Caco-2 (cell line): Measurements from ENCODE around the gene NKX2-4. TPM values are rescaled to one million over a fixed set of nuclear protein-coding genes. Genes with fewer than 3 reads are reported as not detected.

Experiments used
- BruUV-seq: library from RNA; stranded (reverse); fragments of 400-500 nt; replicated peaks from 2 replicates; lab custom pipeline; 2021; lab: Mats Ljungman, UMichigan
- CTCF ChIA-PET: fragments of 300-600 bp; sonication (Branson Sonifier 250); formaldehyde crosslinking; loops from one replicate; lab custom pipeline; 2022; ENCODE audit warnings: antibody characterized with exemption; lab: Charles Lee
- POLR2A ChIA-PET: fragments of 300-600 bp; sonication (Branson Sonifier 250); formaldehyde crosslinking; loops from one replicate; lab custom pipeline; 2022; ENCODE audit warnings: antibody characterized with exemption; lab: Charles Lee
- DNase-seq, 2 experiments: peaks; one replicate each; pipeline versions ENCODE4 v3.0.0 to v3.0.0-alpha.2; 2020 to 2022
- H3K27me3 ChIP-seq: replicated peaks from 2 replicates; pipeline ENCODE4 v1.6.0; 2011; ENCODE audit warnings: low read length; ENCODE audit not compliant: control insufficient read depth, insufficient read depth
- H3K36me3 ChIP-seq: 2 replicates; pipeline ENCODE4 v1.5.1; 2011; ENCODE audit warnings: low read length; ENCODE audit not compliant: control insufficient read depth, insufficient read depth
- H3K4me1 ChIP-seq: fragments of 250-450 bp; sonication (Bioruptor Pico); 2 replicates; pipeline ENCODE4 v1.5.1; 2020; ENCODE audit warnings: mild to moderate bottlenecking
- H3K4me3 ChIP-seq: 2 replicates; pipeline ENCODE4 v1.5.1; 2011; ENCODE audit warnings: low read depth, mild to moderate bottlenecking, control low read depth, low read length
- H3K9me3 ChIP-seq: fragments of 250-450 bp; sonication (Bioruptor Pico); 2 replicates; pipeline ENCODE4 v1.5.1; 2020; ENCODE audit warnings: mild to moderate bottlenecking, moderate library complexity
- H3K27ac Mint-ChIP-seq: one replicate; pipeline ENCODE4 v1.8.0; 2022; ENCODE audit warnings: mixed read lengths; ENCODE audit not compliant: unreplicated experiment
- H3K27me3 Mint-ChIP-seq: one replicate; pipeline ENCODE4 v1.8.0; 2022; ENCODE audit warnings: mixed read lengths; ENCODE audit not compliant: insufficient read depth, unreplicated experiment
- H3K36me3 Mint-ChIP-seq: one replicate; pipeline ENCODE4 v1.8.0; 2022; ENCODE audit warnings: mild to moderate bottlenecking, mixed read lengths; ENCODE audit not compliant: insufficient read depth, unreplicated experiment
- H3K4me1 Mint-ChIP-seq: one replicate; pipeline ENCODE4 v1.8.0; 2022; ENCODE audit warnings: low read depth, mixed read lengths; ENCODE audit not compliant: unreplicated experiment
- H3K4me3 Mint-ChIP-seq: one replicate; pipeline ENCODE4 v1.8.0; 2022; ENCODE audit warnings: mild to moderate bottlenecking, moderate library complexity, mixed read lengths; ENCODE audit not compliant: unreplicated experiment
- H3K9me3 Mint-ChIP-seq: one replicate; pipeline ENCODE4 v1.8.0; 2022; ENCODE audit warnings: mixed read lengths; ENCODE audit not compliant: unreplicated experiment
- intact Hi-C: fragments of 100-400 bp; cut with micrococcal nuclease; formaldehyde crosslinking; loops from one replicate; pipeline ENCODE4 v1.10.0; 2022; ENCODE audit not compliant: unreplicated experiment
- total RNA-seq: library from RNA; stranded (reverse); gene quantifications from 2 replicates; pipeline ENCODE4 v1.2.3, GENCODE V29; 2022
- TF ChIP-seq, protein P1 (sequence below), 2 experiments: fragments of 200-600 bp in 1 of 2; IDR thresholded peaks; 1 replicate in 1 of 2; 2 replicates in 1 of 2; pipeline versions ENCODE4 v1.5.1 to v1.8.0; 2011 to 2022; ENCODE audit warnings: antibody characterized with exemption in 1 of 2, control low read depth in 1 of 2, inconsistent platforms in 1 of 2, low read depth in 1 of 2, low read length in 1 of 2, mild to moderate bottlenecking in 1 of 2, moderate library complexity in 1 of 2; ENCODE audit not compliant: insufficient read depth in 1 of 2, severe bottlenecking in 1 of 2, unreplicated experiment in 1 of 2

Gene NKX2-4
- total RNA-seq, 1 experiment from 2014 or later, result not detected

- Mint-ChIP-seq H3K9me3 (no peaks in the 10 kb centered on the region), H3K4me3 (no peak overlapping the region), H3K27me3 (no peaks in the 10 kb centered on the region), H3K4me1 (no peaks in the 10 kb centered on the region), H3K27ac (no peak overlapping the region), H3K36me3 (peaks cover 31% of the 10 kb centered on the region)
- Histone ChIP-seq H3K27me3 (no peaks in the 10 kb centered on the region), H3K36me3 (no peaks in the 10 kb centered on the region), H3K4me1 (no peaks in the 10 kb centered on the region), H3K4me3 (no peak overlapping the region), H3K9me3 (no peaks in the 10 kb centered on the region)
- CTCF ChIA-PET, result no interaction called here
- POLR2A ChIA-PET, result no interaction called here
- no TSS peak for BruUV-seq
- no peak for DNase-seq
- TF ChIP-seq, protein P1, sequence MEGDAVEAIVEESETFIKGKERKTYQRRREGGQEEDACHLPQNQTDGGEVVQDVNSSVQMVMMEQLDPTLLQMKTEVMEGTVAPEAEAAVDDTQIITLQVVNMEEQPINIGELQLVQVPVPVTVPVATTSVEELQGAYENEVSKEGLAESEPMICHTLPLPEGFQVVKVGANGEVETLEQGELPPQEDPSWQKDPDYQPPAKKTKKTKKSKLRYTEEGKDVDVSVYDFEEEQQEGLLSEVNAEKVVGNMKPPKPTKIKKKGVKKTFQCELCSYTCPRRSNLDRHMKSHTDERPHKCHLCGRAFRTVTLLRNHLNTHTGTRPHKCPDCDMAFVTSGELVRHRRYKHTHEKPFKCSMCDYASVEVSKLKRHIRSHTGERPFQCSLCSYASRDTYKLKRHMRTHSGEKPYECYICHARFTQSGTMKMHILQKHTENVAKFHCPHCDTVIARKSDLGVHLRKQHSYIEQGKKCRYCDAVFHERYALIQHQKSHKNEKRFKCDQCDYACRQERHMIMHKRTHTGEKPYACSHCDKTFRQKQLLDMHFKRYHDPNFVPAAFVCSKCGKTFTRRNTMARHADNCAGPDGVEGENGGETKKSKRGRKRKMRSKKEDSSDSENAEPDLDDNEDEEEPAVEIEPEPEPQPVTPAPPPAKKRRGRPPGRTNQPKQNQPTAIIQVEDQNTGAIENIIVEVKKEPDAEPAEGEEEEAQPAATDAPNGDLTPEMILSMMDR (IDR thresholded peaks at IDR 0.05; ENCODE audit: insufficient read depth in 1 of 2, low read depth in 1 of 2, low read length in 1 of 2, severe bottlenecking in 1 of 2, unreplicated experiment in 1 of 2), result no peak
- intact Hi-C loops, result no loop called here
Observed at GRCh38 chr20:21373436-21373835, 23.9 kb downstream of the NKX2-4 start.

GRCh38 chr20:21372016-21372415, 25.3 kb downstream of the NKX2-4 start:
- BruUV-seq, result no TSS peak
- H3K9me3 Mint-ChIP-seq, result no peaks in the 10 kb centered on the region

DNA sequence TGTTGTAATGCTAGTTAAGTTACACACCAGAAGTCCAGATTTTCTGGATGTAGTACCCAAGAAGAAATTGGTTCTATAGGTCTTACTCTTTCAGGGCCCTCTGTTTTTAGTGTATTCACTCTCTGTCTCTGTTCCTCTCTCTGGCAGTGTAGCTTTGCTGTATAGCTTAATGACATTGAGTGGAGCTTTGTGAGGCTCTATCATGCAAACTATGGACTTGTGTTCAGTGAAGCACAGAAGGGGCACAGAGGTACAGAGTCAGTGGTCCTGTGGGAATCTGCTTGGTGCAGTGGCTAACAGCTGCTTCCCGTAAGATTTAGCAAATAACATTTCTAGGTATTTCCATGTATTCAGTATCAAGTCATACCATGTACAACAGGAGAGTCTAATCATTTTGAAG, 26.1 kb downstream of the NKX2-4 start:
- Mint-ChIP-seq H3K9me3 (no peaks in the 10 kb centered on the region), H3K27ac (no peak overlapping the region), H3K36me3 (peaks cover 30% of the 10 kb centered on the region), H3K4me3 (no peak overlapping the region), H3K4me1 (no peaks in the 10 kb centered on the region), H3K27me3 (no peaks in the 10 kb centered on the region)
- no peaks in the 10 kb centered on the region for H3K9me3 ChIP-seq
- H3K4me1 ChIP-seq, result no peaks in the 10 kb centered on the region
- no peaks in the 10 kb centered on the region; the same call in 1 of the 2 replicates for H3K36me3 ChIP-seq
- DNase-seq, result no peak
- no TSS peak for BruUV-seq
- no peak overlapping the region for H3K4me3 ChIP-seq
- no peaks in the 10 kb centered on the region for H3K27me3 ChIP-seq
- POLR2A ChIA-PET, result no interaction called here
- intact Hi-C loops, result no loop called here
- CTCF ChIA-PET, result interaction anchor here (1.1 kb wide), 1 partner anchor 134 kb away, joined by 3 read pairs; no protein-coding TSS in a partner anchor
- TF ChIP-seq, protein P1 (IDR thresholded peaks at IDR 0.05; ENCODE audit: insufficient read depth in 1 of 2, low read depth in 1 of 2, low read length in 1 of 2, severe bottlenecking in 1 of 2, unreplicated experiment in 1 of 2), result no peak

More at GRCh38 chr20:21372016-21372415, 25.3 kb downstream of the NKX2-4 start:
- H3K4me1 ChIP-seq, result no peaks in the 10 kb centered on the region
- Mint-ChIP-seq H3K4me3 (no peak overlapping the region), H3K27me3 (no peaks in the 10 kb centered on the region), H3K36me3 (peaks cover 22% of the 10 kb centered on the region), H3K27ac (no peak overlapping the region), H3K4me1 (no peaks in the 10 kb centered on the region)
- no peak for DNase-seq
- no peaks in the 10 kb centered on the region for H3K27me3 ChIP-seq
- ChIA-PET CTCF (interaction anchor here (1.1 kb wide), 1 partner anchor 133 kb away, joined by 3 read pairs; no protein-coding TSS in a partner anchor), POLR2A (no interaction called here)
- H3K36me3 ChIP-seq, result no peaks in the 10 kb centered on the region; the same call in 1 of the 2 replicates
- no peaks in the 10 kb centered on the region for H3K9me3 ChIP-seq
- no peak overlapping the region for H3K4me3 ChIP-seq
- intact Hi-C loops, result no loop called here
- TF ChIP-seq, protein P1 (IDR thresholded peaks at IDR 0.05; ENCODE audit: insufficient read depth in 1 of 2, low read depth in 1 of 2, low read length in 1 of 2, severe bottlenecking in 1 of 2, unreplicated experiment in 1 of 2), result no peak
